HUES6 (cell line): ENCODE results near the gene VASH2.
"Not testable (repeated sequence)": the region's sequence is repeated elsewhere in the genome, so short reads cannot be mapped to it uniquely, and the experiment has no call there.

ENCODE experiments used
- H3K27ac ChIP-seq: 2 replicates; pipeline ENCODE4 v1.7.0; 2013; ENCODE audit warnings: low read depth, mild to moderate bottlenecking, low read length, inconsistent platforms
- H3K27me3 ChIP-seq: 2 replicates; pipeline ENCODE4 v1.6.1; 2013; ENCODE audit warnings: low read length; ENCODE audit not compliant: control insufficient read depth, insufficient read depth
- H3K36me3 ChIP-seq: 2 replicates; pipeline ENCODE4 v1.6.1; 2013; ENCODE audit warnings: low read length; ENCODE audit not compliant: control insufficient read depth, insufficient read depth
- H3K4me1 ChIP-seq: 2 replicates; pipeline ENCODE4 v1.6.1; 2013; ENCODE audit warnings: low read length; ENCODE audit not compliant: control insufficient read depth, insufficient read depth
- H3K4me3 ChIP-seq: 2 replicates; pipeline ENCODE4 v1.5.1; 2013; ENCODE audit warnings: low read depth, low read length
- H3K9ac ChIP-seq: one replicate; pipeline ENCODE4 v1.6.1; 2013; ENCODE audit warnings: mild to moderate bottlenecking, low read length
- H3K9me3 ChIP-seq: 2 replicates; pipeline ENCODE4 v1.6.1; 2013; ENCODE audit warnings: low read depth, low read length; ENCODE audit not compliant: control insufficient read depth, insufficient read depth

The VASH2 gene

DNA sequence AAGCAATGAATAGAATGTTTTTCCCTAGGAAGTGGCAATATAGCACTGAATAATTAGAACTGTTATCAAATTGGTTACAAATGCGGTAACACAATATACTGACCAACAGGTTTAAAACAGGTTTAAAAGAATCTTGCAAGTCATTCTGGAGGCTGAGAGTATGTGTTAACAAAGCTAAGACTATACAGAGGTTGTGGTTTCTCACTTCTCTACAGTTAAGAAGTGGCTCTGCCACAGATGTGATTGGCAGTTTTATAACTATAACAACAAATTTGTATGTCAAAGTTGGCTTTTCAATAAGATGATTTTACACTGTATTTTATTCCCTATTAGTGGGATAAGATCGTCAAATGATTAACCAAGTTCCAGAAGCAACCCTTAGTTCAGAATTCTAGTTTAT lies 58.2 kb downstream of the VASH2 start:
- H3K4me3 ChIP-seq: no peak overlapping the region
- H3K36me3 ChIP-seq: peaks cover 76% of the 10 kb centered on the region
- H3K27ac ChIP-seq: no peak overlapping the region
- H3K4me1 ChIP-seq: peaks cover 7% of the 10 kb centered on the region
- H3K9ac ChIP-seq: no peak overlapping the region
- no peaks in the 10 kb centered on the region for H3K9me3 ChIP-seq
- no peaks in the 10 kb centered on the region for H3K27me3 ChIP-seq

DNA sequence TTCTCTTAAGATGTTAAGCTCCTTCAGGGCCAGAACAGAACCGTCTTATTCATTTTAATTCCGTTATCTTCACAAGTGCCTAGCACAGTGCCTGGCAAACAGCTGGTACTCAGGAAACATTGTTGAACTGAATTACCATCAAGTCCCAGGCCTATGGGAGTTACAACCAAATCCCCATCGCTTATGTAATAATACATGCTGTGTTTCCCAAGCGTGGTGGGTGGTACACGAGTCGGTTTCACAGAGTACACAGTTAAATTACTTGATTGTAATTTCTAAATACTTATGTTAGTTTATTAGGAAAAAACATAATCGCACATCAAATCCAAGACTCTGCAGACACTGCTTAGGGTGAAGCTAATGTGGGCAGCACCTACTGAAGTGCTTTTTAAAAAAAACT lies 64.3 kb downstream of the VASH2 start:
- peak overlapping the region; percentile 71 for H3K4me3 ChIP-seq
- H3K27ac ChIP-seq: peak overlapping the region; percentile 70; the same call in 1 of the 2 replicates
- no peaks in the 10 kb centered on the region for H3K9me3 ChIP-seq
- H3K27me3 ChIP-seq: no peaks in the 10 kb centered on the region
- peak overlapping the region; percentile 79 for H3K9ac ChIP-seq
- H3K4me1 ChIP-seq: no peaks in the 10 kb centered on the region
- H3K36me3 ChIP-seq: peaks cover 27% of the 10 kb centered on the region

- no peaks in the 10 kb centered on the region for H3K4me1 ChIP-seq
- peak within 1 kb of the TSS; percentile 70 for H3K27ac ChIP-seq
- H3K9ac ChIP-seq: peak within 1 kb of the TSS; percentile 79
- peak within 1 kb of the TSS; percentile 71 for H3K4me3 ChIP-seq
- no peaks in the 10 kb centered on the region for H3K27me3 ChIP-seq
- H3K36me3 ChIP-seq: peaks cover 26% of the 10 kb centered on the region
- H3K9me3 ChIP-seq: no peaks in the 10 kb centered on the region
These were observed 65.0 kb downstream of the VASH2 start, which contains the start of gene ANGEL2 for GRCh38 chr1:213015099-213016050. Gene ANGEL2, minus strand, starts transcription at chr1:213015867. Its CDS starts 196 bp downstream, at chr1:213015671.

- Histone ChIP-seq H3K9me3 (no peaks in the 10 kb centered on the region), H3K27ac (no peak overlapping the region), H3K27me3 (no peaks in the 10 kb centered on the region), H3K9ac (no peak overlapping the region), H3K4me1 (no peaks in the 10 kb centered on the region), H3K36me3 (peaks cover 5% of the 10 kb centered on the region), H3K4me3 (no peak overlapping the region)
These were observed 67.3 kb downstream of the VASH2 start for GRCh38 chr1:213017447-213018273.

- H3K27me3 ChIP-seq: no peaks in the 10 kb centered on the region
- no peak overlapping the region for H3K9ac ChIP-seq
- H3K36me3 ChIP-seq: no peaks in the 10 kb centered on the region
- no peak overlapping the region for H3K27ac ChIP-seq
- peaks cover 8% of the 10 kb centered on the region; the same call in 1 of the 2 replicates for H3K9me3 ChIP-seq
- no peaks in the 10 kb centered on the region for H3K4me1 ChIP-seq
- H3K4me3 ChIP-seq: no peak overlapping the region
These were observed 69.1 kb downstream of the VASH2 start for GRCh38 chr1:213019450-213019849.

DNA sequence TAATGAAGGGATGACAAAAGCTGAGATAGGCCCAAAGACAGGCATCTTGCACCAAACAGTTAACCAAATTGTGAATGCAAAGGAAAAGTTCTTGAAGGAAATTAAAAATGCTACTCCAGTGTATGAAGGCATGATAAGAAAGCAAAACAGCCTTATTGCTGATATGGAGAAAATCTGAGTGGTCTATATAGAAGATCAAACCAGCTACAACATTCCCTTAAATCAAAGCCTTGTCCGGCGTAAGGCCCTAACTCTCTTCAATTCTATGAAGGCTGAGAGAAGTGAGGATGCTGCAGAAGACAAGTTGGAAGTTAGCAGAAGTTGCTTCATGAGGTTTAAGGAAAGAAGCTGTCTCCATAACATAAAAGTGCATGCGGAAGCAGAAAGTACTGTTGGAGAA lies 69.7 kb downstream of the VASH2 start:
- no peaks in the 10 kb centered on the region for H3K36me3 ChIP-seq
- no peak overlapping the region for H3K9ac ChIP-seq
- H3K9me3 ChIP-seq: peaks cover 11% of the 10 kb centered on the region
- no peaks in the 10 kb centered on the region for H3K27me3 ChIP-seq
- H3K27ac ChIP-seq: no peak overlapping the region
- no peaks in the 10 kb centered on the region for H3K4me1 ChIP-seq
- H3K4me3 ChIP-seq: no peak overlapping the region

- not testable (repeated sequence) for H3K27ac ChIP-seq, H3K9ac ChIP-seq, H3K27me3 ChIP-seq, H3K4me3 ChIP-seq, H3K4me1 ChIP-seq, H3K36me3 ChIP-seq
- H3K9me3 ChIP-seq: peaks cover 16% of the 10 kb centered on the region
These were observed 76.7 kb downstream of the VASH2 start for GRCh38 chr1:213027024-213027423.

DNA sequence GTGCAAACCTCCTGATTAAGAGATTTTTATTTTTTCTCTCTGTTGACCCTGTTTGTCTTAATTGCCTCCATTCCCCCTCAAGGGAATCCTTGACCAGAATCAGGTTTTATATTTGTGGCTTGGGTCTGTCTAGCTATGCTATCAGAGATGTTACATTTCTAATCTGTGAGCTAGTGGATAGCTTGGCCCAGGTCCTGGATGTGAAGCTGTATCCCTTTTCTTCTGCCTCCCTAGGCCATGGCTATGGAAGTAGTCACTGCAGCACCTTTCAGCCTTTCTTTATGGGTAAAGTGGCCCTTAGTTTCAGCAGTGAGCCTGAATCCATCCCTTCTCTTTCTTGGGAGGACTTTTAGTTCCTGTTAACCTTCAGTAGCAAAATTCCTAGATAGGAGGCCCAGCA lies 82.3 kb downstream of the VASH2 start:
- Histone ChIP-seq H3K27ac (no peak overlapping the region), H3K4me3 (no peak overlapping the region), H3K9me3 (peaks cover 4% of the 10 kb centered on the region; the same call in 1 of the 2 replicates), H3K36me3 (no peaks in the 10 kb centered on the region), H3K27me3 (no peaks in the 10 kb centered on the region), H3K9ac (no peak overlapping the region), H3K4me1 (no peaks in the 10 kb centered on the region)

- peaks cover 4% of the 10 kb centered on the region; the same call in 1 of the 2 replicates for H3K9me3 ChIP-seq
- no peak overlapping the region for H3K4me3 ChIP-seq
- no peaks in the 10 kb centered on the region for H3K36me3 ChIP-seq
- no peaks in the 10 kb centered on the region for H3K27me3 ChIP-seq
- no peak overlapping the region for H3K9ac ChIP-seq
- H3K27ac ChIP-seq: no peak overlapping the region
- no peaks in the 10 kb centered on the region for H3K4me1 ChIP-seq
These were observed 84.4 kb downstream of the VASH2 start for GRCh38 chr1:213034713-213035112.

DNA sequence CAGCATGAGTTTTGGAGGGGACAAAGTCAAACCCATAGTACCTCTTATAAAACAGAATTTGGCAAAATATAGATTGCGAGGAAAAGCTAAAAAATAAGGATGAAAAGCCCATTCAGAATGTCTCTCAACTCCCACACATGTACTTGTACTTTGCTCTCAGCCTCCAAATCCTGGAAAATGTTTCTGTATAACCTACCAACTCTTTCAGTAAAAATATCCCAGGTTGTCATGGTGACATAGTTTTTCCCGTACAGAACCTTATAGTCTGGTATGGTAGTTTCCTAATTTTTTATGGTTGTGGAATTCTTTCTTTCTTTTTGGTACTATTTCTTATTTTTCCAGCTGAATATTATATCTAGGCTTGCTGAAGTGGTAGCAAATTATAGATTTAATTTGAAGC lies 85.2 kb downstream of the VASH2 start:
- Histone ChIP-seq H3K9ac (no peak overlapping the region), H3K9me3 (peaks cover 4% of the 10 kb centered on the region; the same call in 1 of the 2 replicates), H3K4me1 (0 out of 2 replicates have a peak, but pooled peaks cover under 1% of the 10 kb centered on the region), H3K27ac (no peak overlapping the region), H3K27me3 (no peaks in the 10 kb centered on the region), H3K4me3 (no peak overlapping the region), H3K36me3 (no peaks in the 10 kb centered on the region)
